Heart left ventricle (tissue), 13 donors: ENCODE data around the gene HSPB6.

ENCODE experiments used
- CTCF ChIP-seq, 12 donors: fragments of 200-600 bp; sonication (generic) in 4 of 12; IDR thresholded peaks; one replicate each; pipeline versions ENCODE4 v1.5.0 to v1.8.0; 2018 to 2022; ENCODE audit warnings: antibody characterized with exemption in 12 of 12, mild to moderate bottlenecking in 5 of 12
- POLR2A ChIP-seq, 2 donors: fragments of 450-650 bp; IDR thresholded peaks; one replicate each; pipeline ENCODE4 v1.6.1; 2017; ENCODE audit warnings: antibody characterized with exemption in 2 of 2, mild to moderate bottlenecking in 2 of 2, moderate library complexity in 2 of 2
- donor health status: ischemic (EF 13 %, LVEDD 7.1; RV severe dilation, severe dysfunction).
- donor health status: DM: no; HTN: yes; CAD: no.
- donor health status: DM: no; HTN: no; CAD: no.
- donor health status: ischemic (EF 25% LVEDD 6.9; RV normal size, moderate dysfunction).
- donor health status: ischemic (EF 25% LVEDD 5.7; RV mildly dilated, moderate dysfunction).
- donor health status: ischemic (EF 35%, LVEDD 5.7; RV mildly dilated, moderate dysfunction).
- donor health status: nonischemic (EF 11% LVEDD 7.7; RV severe dilation, severe dysfunction).
- donor health status: DM: yes; HTN: yes; CAD: no.
- donor health status: PGD.
- donor health status: ischemic (EF 29% LVEDD 5.4; RV normal size, mild dysfunction).
- donor health status: nonischemic (EF 23%, LVEDD 6.1; RV moderate dilation, normal function).

GRCh38 chr19:35727956-35728706 lies 28.7 kb downstream of the HSPB6 start:
- TF ChIP-seq POLR2A (IDR thresholded peaks at IDR 0.05) (no peak), CTCF (IDR thresholded peaks at IDR 0.05) (no peak)
